GM18868 (cell line): ENCODE measurements around the gene PLD4.

Experiments used
- ATAC-seq: cut with Tn5 transposase; IDR thresholded peaks from one replicate; pipeline ENCODE4 v1.9.1; 2021; ENCODE audit warnings: mild to moderate bottlenecking, moderate library complexity; ENCODE audit not compliant: unreplicated experiment

Gene PLD4

GRCh38 chr14:104953896-104954656, 29.4 kb downstream of the PLD4 start:
- ATAC-seq = no peak

DNA sequence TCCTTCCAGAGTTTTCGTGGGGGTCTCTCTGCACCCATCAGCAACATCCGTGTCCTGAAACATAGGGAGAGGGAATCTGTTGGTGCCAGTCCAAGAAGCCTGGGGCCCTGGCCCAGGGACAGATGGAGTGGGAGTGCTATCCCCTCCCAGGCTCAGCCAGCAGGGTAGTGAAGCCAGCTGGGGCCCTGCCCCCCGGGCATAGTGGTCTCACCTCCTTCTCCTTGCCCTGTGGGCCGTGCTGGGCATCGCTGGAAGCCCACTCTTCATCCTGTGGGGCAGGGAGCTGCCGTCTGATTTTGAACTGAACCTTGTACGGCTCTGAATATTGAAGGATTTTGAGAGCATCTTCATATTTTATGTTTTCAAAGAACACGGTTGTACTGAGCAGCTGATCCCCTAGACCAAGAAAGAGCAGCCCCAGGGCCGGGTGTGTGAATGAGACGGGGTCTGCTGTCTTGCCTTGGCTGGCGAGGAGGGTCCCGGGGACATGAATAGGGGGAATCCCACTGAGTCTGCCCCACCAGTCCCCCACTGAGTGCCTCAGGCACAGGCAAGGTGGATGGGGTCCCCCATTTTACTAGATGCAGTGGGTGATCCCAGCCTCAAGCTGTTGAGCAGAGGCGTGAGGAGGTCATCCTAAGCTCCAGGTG, 30.2 kb downstream of the PLD4 start:
- no peak for ATAC-seq

- ATAC-seq = no peak
These were observed 30.7 kb downstream of the PLD4 start for GRCh38 chr14:104955396-104955770.

DNA sequence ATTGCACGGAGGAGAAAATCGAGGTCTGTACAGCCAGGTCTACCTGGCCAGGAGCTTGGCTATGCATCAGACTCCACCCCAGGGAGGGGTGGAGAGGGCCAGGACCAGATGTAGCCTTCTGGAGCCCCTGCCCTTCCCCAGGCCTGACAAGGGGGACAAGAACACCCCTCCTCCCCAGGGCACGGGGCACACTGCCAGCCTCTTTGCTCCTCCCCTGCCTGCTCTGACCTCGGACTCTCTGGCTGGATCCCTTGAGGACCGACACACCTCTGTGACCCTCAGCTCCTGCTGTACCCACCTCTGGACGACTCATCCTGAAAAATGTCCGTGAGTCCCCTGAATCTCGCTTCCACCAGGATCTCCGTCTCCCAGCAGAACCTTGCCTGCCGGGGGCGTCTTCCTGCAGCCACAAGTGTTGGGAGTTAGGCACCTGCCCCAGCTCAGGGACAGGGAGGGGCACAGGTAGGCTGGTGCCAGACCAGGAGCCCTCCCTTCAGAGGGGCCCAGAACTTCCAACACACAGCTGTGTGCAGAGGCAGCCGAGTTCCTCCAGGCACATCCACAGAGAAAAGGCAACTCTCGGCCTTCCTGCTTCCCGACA, 31.7 kb downstream of the PLD4 start:
- no peak for ATAC-seq

DNA sequence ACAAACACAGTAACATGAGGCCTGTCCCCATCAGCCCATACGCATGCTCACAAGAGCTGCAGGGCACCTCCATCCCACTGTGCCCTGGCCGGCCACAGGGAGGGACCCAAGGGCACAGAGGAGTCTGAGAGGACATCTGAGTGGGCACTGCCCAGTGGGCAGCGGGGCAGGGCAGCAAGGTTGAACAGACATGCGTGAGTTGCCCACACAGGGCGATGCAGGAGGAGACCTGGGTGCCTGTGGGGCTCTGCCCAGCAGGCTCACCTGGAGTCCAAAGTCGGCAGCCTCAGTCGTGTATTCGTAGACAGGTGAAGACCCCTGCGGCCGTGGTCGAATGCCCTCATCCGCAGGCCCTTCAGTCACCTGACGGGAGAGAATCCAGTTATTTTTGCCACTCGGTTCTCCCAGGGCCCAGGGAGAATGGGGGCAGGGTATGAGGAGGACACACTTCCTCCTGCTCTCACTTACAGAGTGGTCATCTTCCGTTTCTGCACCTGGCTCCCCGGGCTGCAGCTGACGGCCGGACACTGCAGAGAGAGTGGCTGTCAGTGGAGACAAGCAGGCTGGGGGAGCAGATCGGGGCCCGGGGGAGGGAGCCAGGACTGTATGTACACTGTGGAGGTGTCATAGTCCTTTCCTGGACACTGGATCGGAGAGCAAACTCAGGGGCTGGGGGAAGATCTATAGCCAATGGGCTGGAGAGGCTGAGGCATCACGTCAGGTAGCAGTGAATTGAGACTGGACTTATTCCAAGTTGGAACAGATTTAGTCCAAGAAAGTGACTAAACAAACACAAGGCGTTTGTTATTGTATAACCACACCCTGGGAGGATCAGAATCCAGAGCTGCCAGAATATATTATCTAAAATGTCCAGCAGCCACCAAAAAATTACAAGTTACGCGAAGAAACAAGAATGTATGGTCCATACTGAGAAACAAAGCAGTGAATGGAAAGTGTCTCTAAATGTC, 32.8 kb downstream of the PLD4 start:
- ATAC-seq = no peak

DNA sequence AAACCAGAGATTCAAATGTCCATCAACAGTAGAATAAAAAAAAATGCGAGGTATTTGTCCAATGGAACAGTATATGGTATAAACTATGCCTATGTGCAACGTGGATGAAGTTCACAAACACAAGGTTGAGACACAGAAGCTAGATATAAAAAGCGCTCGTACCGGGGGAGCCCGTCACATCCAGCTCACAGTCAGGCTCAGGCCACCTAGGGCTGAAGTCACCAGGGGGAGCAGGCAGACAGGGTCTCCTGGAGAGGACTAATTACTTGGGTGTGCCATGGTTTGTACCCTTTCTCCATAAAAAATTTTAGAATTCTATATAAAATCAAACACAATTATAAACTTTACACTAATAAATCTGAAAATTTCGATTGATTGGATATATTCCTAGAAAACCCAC, 39.9 kb downstream of the PLD4 start:
- ATAC-seq = no peak

- ATAC-seq = no peak
These were observed 41.0 kb downstream of the PLD4 start for GRCh38 chr14:104965561-104966231.

GRCh38 chr14:104966261-104966865, 41.7 kb downstream of the PLD4 start:
- ATAC-seq = no peak

- ATAC-seq = no peak
These were observed 42.3 kb downstream of the PLD4 start for GRCh38 chr14:104966981-104967385.

DNA sequence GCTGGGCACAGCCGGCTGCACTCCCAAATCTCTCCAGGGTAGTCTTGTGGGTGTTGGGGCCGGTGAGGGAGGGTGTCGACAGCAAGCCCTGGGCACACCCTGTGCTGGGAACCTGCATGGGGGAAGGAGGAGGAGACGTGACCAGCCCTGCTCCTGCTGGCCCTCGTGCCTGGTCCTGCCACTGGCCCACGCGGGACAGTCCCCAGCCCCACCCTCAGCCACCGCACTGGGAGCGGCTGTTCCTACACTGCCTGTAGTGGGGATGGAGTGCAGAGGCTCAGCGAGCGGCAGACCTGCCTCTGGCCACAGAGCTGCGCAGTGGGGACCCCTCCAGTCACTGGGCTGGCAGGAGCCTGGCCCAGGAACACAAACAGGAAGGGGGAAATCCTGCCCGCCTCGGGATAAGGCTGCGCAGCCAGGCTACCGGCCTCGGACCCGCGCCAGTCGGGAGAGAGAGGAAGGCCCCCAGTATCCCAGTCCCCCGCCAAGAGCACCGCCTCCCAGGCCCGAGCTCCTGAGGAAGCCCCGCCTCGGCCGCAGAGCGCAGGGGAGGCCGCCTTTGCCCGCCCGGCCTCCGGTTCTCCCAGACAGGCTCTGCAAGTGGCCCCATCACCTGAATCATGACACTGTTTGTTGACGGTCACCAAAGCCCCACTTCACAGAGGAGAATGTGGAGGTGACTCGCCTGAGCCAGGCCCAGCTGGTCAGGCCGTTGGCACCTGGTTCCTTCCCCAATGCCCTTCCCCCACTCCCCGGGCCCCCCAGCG, 42.9 kb downstream of the PLD4 start:
- no peak for ATAC-seq

- ATAC-seq = no peak
These were observed 43.5 kb downstream of the PLD4 start for GRCh38 chr14:104968153-104968527.

DNA sequence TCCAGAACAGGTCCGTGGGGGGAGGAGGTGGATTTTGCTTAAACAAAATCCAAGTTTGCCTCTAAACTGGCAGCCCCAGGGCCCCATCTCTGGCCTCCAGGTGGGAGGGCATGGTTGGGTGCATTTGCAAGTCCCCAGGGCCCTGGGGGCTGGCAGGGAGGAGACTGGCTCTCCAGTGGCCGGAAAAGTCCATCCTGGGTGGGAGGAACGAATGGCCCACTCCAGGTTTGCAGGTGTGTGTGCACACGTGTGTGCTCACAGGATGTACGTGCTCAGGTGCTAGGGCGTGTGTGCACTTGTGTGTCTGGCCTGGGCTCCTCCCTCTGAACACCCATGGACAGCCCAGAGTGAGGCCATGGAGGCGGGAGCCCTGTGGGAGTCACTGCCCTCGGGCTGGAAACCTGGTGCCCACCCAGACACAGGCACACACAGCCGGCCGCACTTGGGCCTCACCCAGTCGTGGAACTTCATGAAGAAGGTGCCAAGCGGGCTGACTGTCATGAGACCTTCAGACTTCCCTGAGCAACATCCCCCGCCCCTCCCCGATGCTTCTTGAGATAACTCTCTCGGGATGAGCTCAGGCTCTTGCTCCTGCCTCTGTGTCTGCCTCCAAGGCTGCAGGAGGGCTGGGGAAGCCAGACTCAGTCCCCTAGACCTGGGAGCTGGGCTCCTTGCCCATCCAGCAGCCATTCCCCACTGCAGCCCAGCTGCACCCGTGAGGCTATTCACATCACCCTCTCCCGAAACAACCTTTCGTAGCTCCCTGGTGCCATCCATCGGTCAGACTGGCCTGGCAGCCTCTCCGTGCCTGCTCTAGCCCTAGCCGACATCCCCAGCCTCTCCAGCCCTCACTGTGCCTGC, 44.1 kb downstream of the PLD4 start:
- ATAC-seq = no peak

GRCh38 chr14:104969741-104970230, 45.1 kb downstream of the PLD4 start:
- no peak for ATAC-seq

- ATAC-seq = no peak
These were observed 45.8 kb downstream of the PLD4 start for GRCh38 chr14:104970231-104971068.

DNA sequence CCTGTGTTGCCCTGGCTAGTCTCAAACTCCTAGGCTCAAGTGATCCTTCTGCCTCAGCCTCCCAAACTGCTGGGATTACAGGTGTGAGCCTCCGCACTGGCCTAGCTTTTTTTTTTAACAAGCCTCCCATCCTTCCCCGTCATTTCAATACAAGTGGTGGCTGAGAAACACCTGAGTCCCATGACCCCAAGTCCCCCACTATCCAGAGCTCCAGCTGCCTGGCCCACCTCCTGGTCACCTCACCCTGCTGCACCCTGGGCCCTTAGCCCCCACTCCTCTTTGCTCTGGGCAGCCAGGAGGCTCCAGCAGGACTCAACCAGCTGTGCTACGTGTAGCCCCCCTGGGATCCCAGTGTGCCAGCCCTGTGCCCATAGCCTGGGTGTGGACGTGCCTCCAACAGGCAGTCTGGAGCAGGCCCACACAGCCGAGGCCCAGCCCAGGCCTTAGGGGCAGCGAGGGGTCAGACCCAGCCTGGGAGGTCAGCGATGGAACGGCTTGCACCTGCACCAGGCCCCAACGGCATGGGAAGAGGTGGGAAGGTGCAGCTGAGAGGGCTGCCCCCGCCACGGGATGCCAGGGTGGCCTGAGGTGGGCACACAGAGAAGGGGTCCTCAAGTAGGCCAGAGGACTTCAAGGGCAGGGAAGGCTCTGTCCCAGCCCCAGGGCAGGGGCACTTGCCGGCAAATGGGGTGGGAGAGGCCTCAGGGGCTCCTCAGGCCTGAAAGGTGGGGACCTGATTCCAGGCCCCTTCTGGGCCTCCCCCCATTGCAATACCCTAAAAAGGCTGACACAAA, 47.0 kb downstream of the PLD4 start:
- ATAC-seq = no peak

- ATAC-seq = no peak
These were observed 47.8 kb downstream of the PLD4 start for GRCh38 chr14:104972301-104973134.
